Measurements from ENCODE around the gene PGLYRP2.
"Not testable (repeated sequence)": the region's sequence is repeated elsewhere in the genome, so short reads cannot be mapped to it uniquely, and the experiment has no call there.

PGLYRP2 gene

DNA sequence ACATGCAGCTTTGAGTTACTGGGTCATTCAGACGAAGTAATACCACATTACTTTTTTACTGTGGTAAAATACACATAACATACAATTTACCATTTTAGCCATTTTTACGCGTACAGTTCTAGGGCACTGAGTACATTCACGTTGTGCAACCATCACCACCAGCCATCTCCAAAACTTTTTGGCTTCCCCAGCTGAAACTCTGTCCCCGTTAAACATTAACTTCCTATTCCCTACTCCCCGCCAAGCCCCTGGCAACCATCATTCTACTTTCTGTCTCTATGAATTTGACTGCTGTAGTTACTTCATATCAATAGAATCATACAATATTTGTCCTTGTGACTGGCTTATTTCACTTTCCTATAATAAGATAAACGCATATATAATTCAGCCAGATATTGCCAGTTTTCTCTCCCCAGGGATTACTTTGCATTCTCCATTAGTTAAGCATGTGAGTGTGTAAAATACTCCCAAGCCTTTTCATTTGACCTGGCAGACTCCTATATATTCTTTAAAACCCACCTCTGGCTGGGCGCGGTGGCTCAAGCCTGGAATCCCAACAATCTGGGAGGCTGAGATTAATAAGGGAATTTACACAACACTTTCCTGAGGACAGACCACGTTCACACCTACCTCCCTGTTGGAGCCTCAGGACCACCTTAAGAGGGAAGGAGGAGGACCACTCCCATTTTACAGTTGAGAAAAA, 19.0 kb upstream of the PGLYRP2 start:
- peaks cover 62% of the 10 kb centered on the region for H3K9me3 Mint-ChIP-seq
- H3K36me3 Mint-ChIP-seq (ENCODE audit: low read depth): peaks cover 4% of the 10 kb centered on the region
- no peak overlapping the region for H3K4me3 Mint-ChIP-seq
- DNase-seq: no peak
- no peak overlapping the region for H3K27ac Mint-ChIP-seq
- H3K27me3 Mint-ChIP-seq (ENCODE audit: low read depth, poor library complexity): no peaks in the 10 kb centered on the region
- TF ChIP-seq, protein P1, sequence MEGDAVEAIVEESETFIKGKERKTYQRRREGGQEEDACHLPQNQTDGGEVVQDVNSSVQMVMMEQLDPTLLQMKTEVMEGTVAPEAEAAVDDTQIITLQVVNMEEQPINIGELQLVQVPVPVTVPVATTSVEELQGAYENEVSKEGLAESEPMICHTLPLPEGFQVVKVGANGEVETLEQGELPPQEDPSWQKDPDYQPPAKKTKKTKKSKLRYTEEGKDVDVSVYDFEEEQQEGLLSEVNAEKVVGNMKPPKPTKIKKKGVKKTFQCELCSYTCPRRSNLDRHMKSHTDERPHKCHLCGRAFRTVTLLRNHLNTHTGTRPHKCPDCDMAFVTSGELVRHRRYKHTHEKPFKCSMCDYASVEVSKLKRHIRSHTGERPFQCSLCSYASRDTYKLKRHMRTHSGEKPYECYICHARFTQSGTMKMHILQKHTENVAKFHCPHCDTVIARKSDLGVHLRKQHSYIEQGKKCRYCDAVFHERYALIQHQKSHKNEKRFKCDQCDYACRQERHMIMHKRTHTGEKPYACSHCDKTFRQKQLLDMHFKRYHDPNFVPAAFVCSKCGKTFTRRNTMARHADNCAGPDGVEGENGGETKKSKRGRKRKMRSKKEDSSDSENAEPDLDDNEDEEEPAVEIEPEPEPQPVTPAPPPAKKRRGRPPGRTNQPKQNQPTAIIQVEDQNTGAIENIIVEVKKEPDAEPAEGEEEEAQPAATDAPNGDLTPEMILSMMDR (IDR thresholded peaks at IDR 0.05): no peak
- H3K4me1 Mint-ChIP-seq: no peaks in the 10 kb centered on the region

DNA sequence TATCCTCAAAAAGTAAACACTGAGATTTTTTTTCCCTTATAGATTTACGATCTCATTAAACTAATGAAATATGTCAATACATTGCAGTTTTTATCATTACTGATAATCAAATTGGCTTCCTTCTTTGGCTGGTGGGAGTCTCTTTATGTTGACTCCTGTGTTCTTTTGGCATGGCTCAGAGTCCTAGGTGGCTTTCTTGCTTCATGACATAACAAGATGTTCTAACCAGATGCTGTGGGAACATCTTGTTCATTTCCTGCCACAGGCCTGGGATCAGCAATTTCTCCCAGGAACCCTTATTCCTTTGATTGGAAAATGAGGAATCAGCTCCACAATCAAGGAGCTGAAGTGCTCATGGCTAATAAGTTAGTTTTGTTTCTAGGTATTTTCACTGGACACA, 15.8 kb upstream of the PGLYRP2 start:
- no peak overlapping the region for H3K27ac Mint-ChIP-seq
- H3K4me3 Mint-ChIP-seq: no peak overlapping the region
- peaks cover 50% of the 10 kb centered on the region for H3K9me3 Mint-ChIP-seq
- peaks cover 4% of the 10 kb centered on the region for H3K36me3 Mint-ChIP-seq (ENCODE audit: low read depth)
- H3K27me3 Mint-ChIP-seq (ENCODE audit: low read depth, poor library complexity): peaks cover 3% of the 10 kb centered on the region
- no peaks in the 10 kb centered on the region for H3K4me1 Mint-ChIP-seq
- no peak for DNase-seq
- TF ChIP-seq, protein P1 (IDR thresholded peaks at IDR 0.05): no peak

DNA sequence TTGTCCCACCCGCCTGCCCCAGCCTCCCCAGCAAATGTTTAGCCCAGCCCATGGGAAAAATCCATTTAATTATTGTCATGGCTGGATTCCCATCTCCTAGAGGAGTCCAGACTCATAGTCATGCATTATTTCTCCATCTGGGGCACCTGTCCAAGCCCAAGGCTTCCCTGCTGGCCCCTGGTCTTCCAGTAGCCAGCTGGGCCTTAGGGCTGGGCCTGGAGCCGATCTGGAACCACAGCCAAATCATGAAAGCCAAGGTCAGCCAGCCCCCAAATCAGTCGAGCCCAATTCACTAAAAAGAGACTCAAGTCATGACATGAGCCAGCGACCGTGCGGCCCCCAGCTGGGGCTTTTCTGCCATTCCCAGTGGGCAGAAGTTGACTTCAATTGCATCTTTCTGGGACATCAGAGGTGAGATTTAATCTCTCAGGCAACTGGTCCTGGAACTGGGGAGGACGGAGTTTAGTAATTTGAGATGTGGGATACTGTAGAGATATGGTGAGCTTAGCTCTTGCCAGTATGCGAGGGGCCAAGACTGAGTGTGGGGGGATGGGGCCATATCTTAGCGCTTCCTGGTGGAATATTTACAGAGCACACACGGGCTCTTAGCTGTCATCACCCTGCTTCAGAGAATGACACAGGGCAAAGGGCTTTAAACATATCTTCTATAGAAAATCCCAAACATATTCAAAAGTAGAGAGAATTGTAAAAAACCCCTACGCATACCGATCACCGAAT, 9.4 kb upstream of the PGLYRP2 start:
- Mint-ChIP-seq H3K27ac (no peak overlapping the region), H3K4me3 (no peak overlapping the region), H3K9me3 (peaks cover 59% of the 10 kb centered on the region), H3K27me3 (ENCODE audit: low read depth, poor library complexity) (peaks cover 3% of the 10 kb centered on the region), H3K36me3 (ENCODE audit: low read depth) (no peaks in the 10 kb centered on the region), H3K4me1 (no peaks in the 10 kb centered on the region)
- no peak for DNase-seq
- TF ChIP-seq, protein P1 (IDR thresholded peaks at IDR 0.05): no peak

DNA sequence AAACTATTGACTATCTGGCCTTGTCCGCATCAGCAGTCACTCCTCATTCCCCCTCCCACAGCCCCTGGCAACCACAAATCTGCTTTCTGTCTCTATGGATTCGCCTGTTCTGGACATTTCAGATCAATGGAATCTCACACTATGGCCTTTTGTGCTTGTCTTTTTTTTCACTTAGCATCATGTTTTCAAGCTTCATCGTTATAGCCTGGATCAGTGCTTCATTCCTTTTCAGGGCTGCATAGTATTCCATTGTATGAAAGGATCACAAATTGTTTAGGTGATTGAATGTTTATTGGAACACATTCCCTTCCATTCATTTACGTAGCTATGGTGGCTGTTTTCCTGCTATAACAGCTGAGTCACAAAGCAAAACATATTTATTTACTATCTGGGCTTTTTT, 7.7 kb upstream of the PGLYRP2 start:
- Mint-ChIP-seq H3K9me3 (peaks cover 60% of the 10 kb centered on the region), H3K4me3 (no peak overlapping the region), H3K4me1 (no peaks in the 10 kb centered on the region), H3K27me3 (ENCODE audit: low read depth, poor library complexity) (peaks cover 3% of the 10 kb centered on the region), H3K36me3 (ENCODE audit: low read depth) (no peaks in the 10 kb centered on the region), H3K27ac (no peak overlapping the region)
- no peak for DNase-seq
- TF ChIP-seq, protein P1 (IDR thresholded peaks at IDR 0.05): no peak

DNA sequence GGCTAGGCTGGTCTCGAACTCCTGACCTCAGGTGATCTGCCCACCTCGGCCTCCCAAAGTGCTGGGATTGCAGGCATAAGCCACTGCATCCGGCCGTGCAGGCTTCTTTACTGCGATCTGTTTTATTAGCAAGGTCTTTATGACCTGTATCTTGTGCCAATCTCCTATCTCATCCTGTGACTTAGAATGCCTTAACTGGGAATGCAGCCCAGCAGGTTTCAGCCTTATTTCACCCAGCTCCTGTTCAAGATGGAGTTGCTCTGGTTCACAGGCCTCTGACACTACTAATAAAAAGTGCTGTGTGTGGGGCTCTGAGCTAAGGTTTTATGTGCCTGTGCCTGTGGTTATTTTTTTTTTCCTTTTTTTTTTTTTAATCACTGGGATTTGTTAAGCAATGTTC, 6.5 kb upstream of the PGLYRP2 start:
- not testable (repeated sequence) for H3K4me1 Mint-ChIP-seq; H3K27me3 Mint-ChIP-seq (ENCODE audit: low read depth, poor library complexity); H3K27ac Mint-ChIP-seq; H3K36me3 Mint-ChIP-seq (ENCODE audit: low read depth); H3K4me3 Mint-ChIP-seq; DNase-seq
- peaks cover 59% of the 10 kb centered on the region for H3K9me3 Mint-ChIP-seq

DNA sequence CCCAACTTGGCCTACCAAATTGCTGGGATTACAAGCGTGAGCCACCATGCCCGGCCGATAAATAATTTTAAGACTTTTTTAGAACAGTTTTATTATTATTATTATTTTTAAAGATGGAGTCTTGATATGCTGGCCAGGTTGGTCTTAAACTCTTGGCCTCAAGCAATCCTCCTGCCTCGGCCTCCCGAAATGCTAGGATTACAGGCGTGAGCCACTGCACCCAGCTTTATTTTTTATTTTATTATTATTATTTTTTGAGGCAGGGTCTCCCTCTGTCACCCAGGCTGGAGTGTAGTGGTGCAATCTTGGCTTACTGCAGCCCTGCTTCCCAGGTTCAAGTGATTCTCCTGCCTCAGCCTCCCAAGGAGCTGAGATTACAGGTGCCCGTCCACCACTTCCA, 1.7 kb upstream of the PGLYRP2 start:
- not testable (repeated sequence) for H3K36me3 Mint-ChIP-seq (ENCODE audit: low read depth); H3K27me3 Mint-ChIP-seq (ENCODE audit: low read depth, poor library complexity); H3K27ac Mint-ChIP-seq; H3K4me3 Mint-ChIP-seq; DNase-seq; H3K4me1 Mint-ChIP-seq
- H3K9me3 Mint-ChIP-seq: peaks cover 62% of the 10 kb centered on the region

DNA sequence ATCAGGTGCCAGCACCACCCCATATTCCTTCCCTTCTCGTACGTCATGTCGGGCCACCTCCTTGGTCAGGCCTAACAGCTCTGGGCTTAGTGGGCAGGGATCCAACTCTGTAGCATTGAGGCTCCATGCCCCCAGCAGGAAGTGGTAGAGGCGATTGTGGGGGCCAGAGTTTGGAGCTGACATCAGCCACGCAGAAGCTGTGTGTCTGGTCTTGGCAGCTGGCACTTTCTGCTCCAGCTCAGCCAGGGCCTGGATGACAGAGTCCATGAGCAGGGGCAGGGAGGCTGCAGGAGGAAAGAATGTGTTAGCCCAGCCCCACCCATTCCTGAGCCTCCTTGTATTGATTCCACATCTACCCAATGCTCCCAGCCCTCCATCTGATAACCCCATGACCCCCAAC, 3.0 kb downstream of the PGLYRP2 start:
- Mint-ChIP-seq H3K4me3 (no peak overlapping the region), H3K27me3 (ENCODE audit: low read depth, poor library complexity) (peaks cover 17% of the 10 kb centered on the region), H3K27ac (no peak overlapping the region), H3K4me1 (no peaks in the 10 kb centered on the region), H3K36me3 (ENCODE audit: low read depth) (no peaks in the 10 kb centered on the region), H3K9me3 (peaks cover 58% of the 10 kb centered on the region)
- no peak for DNase-seq
- TF ChIP-seq, protein P1 (IDR thresholded peaks at IDR 0.05): no peak
